ENCODE results near the gene SLC25A45. TPM values are rescaled to one million over a fixed set of nuclear protein-coding genes. Genes with fewer than 3 reads are reported as not detected.

Gene SLC25A45
- total RNA-seq, 3 donors from 2014 or later (not counting 1 experiment from before 2014, with no cell fraction given) = 50.9 to 61.1 (median 61.0) TPM

DNA sequence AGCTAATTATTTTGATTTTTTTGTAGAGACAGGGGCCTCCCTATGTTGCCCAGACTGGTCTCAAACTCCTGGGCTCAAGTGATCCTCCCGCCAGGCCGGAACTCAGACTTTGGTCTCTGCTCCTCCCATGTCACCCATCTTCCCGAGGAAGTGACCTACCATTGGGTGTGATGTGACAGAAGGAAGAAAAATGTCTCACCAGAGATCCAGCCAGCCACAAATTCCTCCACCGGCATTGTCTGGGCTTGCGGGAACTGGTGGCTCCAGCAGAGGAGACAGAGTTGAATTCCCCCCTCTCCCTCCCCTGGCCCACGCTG, 772 bp downstream of the SLC25A45 start:
- TF ChIP-seq, protein P1, sequence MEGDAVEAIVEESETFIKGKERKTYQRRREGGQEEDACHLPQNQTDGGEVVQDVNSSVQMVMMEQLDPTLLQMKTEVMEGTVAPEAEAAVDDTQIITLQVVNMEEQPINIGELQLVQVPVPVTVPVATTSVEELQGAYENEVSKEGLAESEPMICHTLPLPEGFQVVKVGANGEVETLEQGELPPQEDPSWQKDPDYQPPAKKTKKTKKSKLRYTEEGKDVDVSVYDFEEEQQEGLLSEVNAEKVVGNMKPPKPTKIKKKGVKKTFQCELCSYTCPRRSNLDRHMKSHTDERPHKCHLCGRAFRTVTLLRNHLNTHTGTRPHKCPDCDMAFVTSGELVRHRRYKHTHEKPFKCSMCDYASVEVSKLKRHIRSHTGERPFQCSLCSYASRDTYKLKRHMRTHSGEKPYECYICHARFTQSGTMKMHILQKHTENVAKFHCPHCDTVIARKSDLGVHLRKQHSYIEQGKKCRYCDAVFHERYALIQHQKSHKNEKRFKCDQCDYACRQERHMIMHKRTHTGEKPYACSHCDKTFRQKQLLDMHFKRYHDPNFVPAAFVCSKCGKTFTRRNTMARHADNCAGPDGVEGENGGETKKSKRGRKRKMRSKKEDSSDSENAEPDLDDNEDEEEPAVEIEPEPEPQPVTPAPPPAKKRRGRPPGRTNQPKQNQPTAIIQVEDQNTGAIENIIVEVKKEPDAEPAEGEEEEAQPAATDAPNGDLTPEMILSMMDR (IDR thresholded peaks at IDR 0.05) = no peak
- Mint-ChIP-seq H3K36me3 (no peaks in the 10 kb centered on the region), H3K27ac (peak overlapping the region; percentile 99), H3K4me3 (peak overlapping the region; percentile 89), H3K9me3 (no peaks in the 10 kb centered on the region), H3K27me3 (ENCODE audit: low read depth in 2 of 2) (no peaks in the 10 kb centered on the region), H3K4me1 (peaks cover 39 to 50% of the 10 kb centered on the region in 2 donors)
- peak overlapping the region; percentile 51 for H3K4me3 ChIP-seq (ENCODE audit: low read length)
- 4% methylated on average over 5 of the region's 6 CpGs for WGBS (ENCODE audit: insufficient coverage)
- H3K27ac ChIP-seq (ENCODE audit: low read length) = peak overlapping the region; percentile 92
- DNase-seq (no peak), ATAC-seq (no peak)
- intact Hi-C loops (cut with micrococcal nuclease) = loop anchor here (1.0 kb wide), 4 partner anchors 35 to 129 kb away; no protein-coding TSS in a partner anchor
- peaks cover 75% of the 10 kb centered on the region for H3K4me1 ChIP-seq (ENCODE audit: control insufficient read depth, insufficient read depth, low read length)
- H3K9me3 ChIP-seq (ENCODE audit: control insufficient read depth, insufficient read depth, low read length) = no peaks in the 10 kb centered on the region
- peaks cover 2% of the 10 kb centered on the region for H3K36me3 ChIP-seq (ENCODE audit: control insufficient read depth, insufficient read depth, low read length)
- H3K27me3 ChIP-seq (ENCODE audit: control insufficient read depth, insufficient read depth, low read length) = no peaks in the 10 kb centered on the region

DNA sequence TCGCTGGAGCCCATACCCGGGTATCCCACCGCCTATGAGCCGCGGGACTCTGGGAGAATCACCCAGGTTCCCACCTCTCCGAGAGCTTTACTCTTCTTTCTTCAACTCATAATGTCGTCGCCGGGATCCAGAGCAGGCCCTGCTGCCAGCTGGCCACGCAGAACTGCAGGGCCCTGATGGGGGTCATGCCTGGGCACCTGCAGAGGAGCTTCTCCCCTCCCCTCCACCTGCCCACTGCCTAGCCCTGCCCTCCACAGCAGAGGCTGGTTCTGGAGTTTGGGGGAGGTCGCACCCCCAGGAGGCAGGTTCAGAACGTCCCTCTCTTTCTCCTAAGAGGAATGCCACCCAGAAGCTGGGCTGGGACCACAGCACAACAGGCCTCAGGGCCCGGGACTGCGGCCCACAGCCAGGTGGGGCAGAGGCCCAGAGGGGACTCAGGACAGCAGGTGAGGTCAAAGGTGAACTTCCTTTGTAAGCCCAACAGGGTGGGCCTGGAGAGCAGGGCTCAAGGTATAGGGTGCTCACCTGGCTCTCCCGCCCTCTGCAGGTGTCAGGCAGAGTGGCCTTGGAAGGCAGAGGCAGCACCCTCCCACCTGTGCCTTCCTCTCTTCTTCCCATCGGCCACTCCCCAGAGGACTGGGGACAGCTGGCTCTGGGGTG, 1.9 kb downstream of the SLC25A45 start:
- 97% methylated on average over 16 of the region's 16 CpGs for WGBS (ENCODE audit: insufficient coverage)
- peaks cover 2% of the 10 kb centered on the region for H3K36me3 ChIP-seq (ENCODE audit: control insufficient read depth, insufficient read depth, low read length)
- Mint-ChIP-seq H3K27ac (peak overlapping the region in 1 of 2 donors; percentile 99), H3K9me3 (no peaks in the 10 kb centered on the region), H3K4me3 (no peak overlapping the region), H3K27me3 (ENCODE audit: low read depth in 2 of 2) (no peaks in the 10 kb centered on the region), H3K36me3 (no peaks in the 10 kb centered on the region), H3K4me1 (peaks cover 38 to 44% of the 10 kb centered on the region in 2 donors)
- no peaks in the 10 kb centered on the region for H3K27me3 ChIP-seq (ENCODE audit: control insufficient read depth, insufficient read depth, low read length)
- intact Hi-C loops (cut with micrococcal nuclease) = no loop called here
- no peaks in the 10 kb centered on the region for H3K9me3 ChIP-seq (ENCODE audit: control insufficient read depth, insufficient read depth, low read length)
- TF ChIP-seq, protein P1 (IDR thresholded peaks at IDR 0.05) = no peak
- ATAC-seq = no peak
- no peak for DNase-seq
- H3K27ac ChIP-seq (ENCODE audit: low read length) = no peak overlapping the region
- H3K4me3 ChIP-seq (ENCODE audit: low read length) = no peak overlapping the region
- H3K4me1 ChIP-seq (ENCODE audit: control insufficient read depth, insufficient read depth, low read length) = peaks cover 68% of the 10 kb centered on the region

DNA sequence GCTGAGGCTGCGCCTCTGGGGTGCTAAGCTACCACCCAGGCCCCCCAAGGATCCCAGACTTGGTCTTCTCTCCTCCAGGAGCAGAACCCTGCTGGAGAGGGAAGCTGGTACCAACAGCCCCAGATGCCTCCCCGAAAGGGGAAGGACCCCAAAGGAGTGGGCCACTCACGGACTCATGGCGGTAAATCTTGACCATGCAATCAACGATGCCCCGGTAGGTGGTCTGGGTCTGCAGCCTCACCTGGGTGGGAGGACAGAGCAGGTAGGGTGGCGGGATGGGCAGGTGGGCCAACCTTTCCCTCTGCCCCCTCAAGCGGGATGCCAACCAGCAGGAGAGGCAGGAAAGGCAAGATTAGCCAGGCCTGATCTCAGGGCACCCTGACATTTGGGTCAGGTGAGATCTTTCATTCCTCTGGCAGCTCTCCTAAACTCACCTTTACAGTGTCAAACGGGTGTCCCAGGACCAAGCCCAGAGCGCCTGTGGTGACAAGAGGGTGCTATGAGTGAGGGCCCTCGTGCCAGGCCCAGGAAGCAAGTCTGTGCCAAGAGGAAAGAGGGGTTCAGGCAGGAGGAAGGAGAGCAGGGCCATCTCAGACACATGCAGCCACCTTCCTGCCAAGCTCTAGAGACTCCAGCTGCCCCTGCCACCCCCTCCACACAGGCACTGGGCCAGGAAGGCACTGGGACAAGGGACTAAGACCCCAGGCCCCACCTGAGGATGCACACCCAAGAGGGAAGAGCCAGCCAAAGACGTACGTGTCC, 2.6 kb downstream of the SLC25A45 start:
- no peak overlapping the region for H3K27ac ChIP-seq (ENCODE audit: low read length)
- 95% methylated on average over 13 of the region's 13 CpGs for WGBS (ENCODE audit: insufficient coverage)
- no peak overlapping the region for H3K4me3 ChIP-seq (ENCODE audit: low read length)
- intact Hi-C loops (cut with micrococcal nuclease) = no loop called here
- Mint-ChIP-seq H3K4me1 (peaks cover 30 to 37% of the 10 kb centered on the region in 2 donors), H3K4me3 (no peak overlapping the region), H3K27me3 (ENCODE audit: low read depth in 2 of 2) (no peaks in the 10 kb centered on the region), H3K27ac (peak overlapping the region in 1 of 2 donors; percentile 99), H3K9me3 (no peaks in the 10 kb centered on the region), H3K36me3 (no peaks in the 10 kb centered on the region)
- TF ChIP-seq, protein P1 (IDR thresholded peaks at IDR 0.05) = no peak
- ATAC-seq (no peak), DNase-seq (no peak)
- H3K27me3 ChIP-seq (ENCODE audit: control insufficient read depth, insufficient read depth, low read length) = no peaks in the 10 kb centered on the region
- peaks cover 2% of the 10 kb centered on the region for H3K36me3 ChIP-seq (ENCODE audit: control insufficient read depth, insufficient read depth, low read length)
- H3K4me1 ChIP-seq (ENCODE audit: control insufficient read depth, insufficient read depth, low read length) = peaks cover 60% of the 10 kb centered on the region
- no peaks in the 10 kb centered on the region for H3K9me3 ChIP-seq (ENCODE audit: control insufficient read depth, insufficient read depth, low read length)
